ENCODE data around the gene CALCR. TPM values are rescaled to one million over a fixed set of nuclear protein-coding genes. Genes with fewer than 3 reads are reported as not detected.

Gene CALCR
- total and polyA plus RNA-seq, 2 of the 4 experiments (the other 2 are of a cell fraction) = not detected

DNA sequence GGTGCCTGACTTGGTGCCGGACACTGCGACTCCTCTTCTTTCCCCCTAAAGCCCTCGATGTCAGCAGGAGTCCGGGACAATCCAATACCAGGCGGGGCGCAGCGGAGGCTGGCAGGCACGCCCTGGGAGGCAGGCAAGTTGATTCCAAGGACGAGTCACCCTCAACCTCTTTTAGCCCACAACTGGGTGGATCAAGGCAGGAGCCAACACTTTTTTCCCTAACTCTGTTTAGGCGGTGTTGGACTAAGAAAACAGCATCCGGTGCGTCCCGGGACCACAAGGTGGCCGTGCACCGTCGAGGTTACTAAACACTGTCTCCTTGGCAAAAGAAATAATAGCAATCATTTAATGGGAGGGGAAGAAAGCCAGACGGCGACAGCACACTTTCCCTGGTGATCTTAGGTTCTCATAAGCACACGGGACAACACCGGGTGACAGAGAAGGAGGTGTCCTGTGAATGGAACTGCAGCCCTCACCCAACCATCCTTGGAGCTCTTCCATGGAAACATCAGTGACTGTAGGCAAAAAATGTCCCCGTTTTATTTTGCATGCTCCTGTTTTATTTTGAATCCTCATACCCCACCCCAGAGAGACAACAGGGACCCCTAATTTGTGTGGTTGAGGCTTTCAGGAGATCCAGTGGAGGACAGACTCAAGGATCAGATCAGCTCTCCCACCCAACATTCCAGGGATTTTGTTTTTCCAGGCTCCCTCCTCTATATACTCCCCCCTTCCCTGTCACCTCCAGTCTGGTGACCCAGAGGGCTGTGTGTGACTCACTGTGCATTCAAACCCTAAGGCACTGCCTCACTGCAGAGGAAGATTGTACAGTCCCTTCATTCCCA is 1.3 kb upstream of the CALCR start:
- ChIA-PET POLR2A (ENCODE audit: unreplicated experiment) (no interaction called here), CTCF (no interaction called here)
- no peak overlapping the region for H3K23ac ChIP-seq (ENCODE audit: low read depth, low read length)
- no peaks in the 10 kb centered on the region for H3K9me1 ChIP-seq (ENCODE audit: insufficient read depth, low read length)
- H3K18ac ChIP-seq (ENCODE audit: low read depth, low read length) = no peak overlapping the region
- H3K9me3 ChIP-seq (ENCODE audit: control insufficient read depth, insufficient read depth, low read length) = no peaks in the 10 kb centered on the region
- dilution Hi-C loops (cut with HindIII; ENCODE audit: low sequenced_read_pairs, unreplicated experiment) (no loop called here), in situ Hi-C loops (cut with MboI; ENCODE audit: low sequenced_read_pairs) (no loop called here), intact Hi-C loops (cut with micrococcal nuclease) (no loop called here)
- no peak overlapping the region for H4K91ac ChIP-seq (ENCODE audit: insufficient read depth, low read depth, low read length)
- H4K5ac ChIP-seq (ENCODE audit: low read depth, low read length) = no peak overlapping the region
- H2AK5ac ChIP-seq (ENCODE audit: low read depth, low read length) = no peak overlapping the region
- no peak overlapping the region for H3K14ac ChIP-seq (replicated peaks; ENCODE audit: low read depth, low read length)
- H3K79me1 ChIP-seq (ENCODE audit: low read depth in 1 of 2, low read length in 2 of 2) = no peaks in the 10 kb centered on the region
- no peak overlapping the region for H4K8ac ChIP-seq (ENCODE audit: low read depth in 2 of 2, low read length in 2 of 2)
- H3K4me3 ChIP-seq (ENCODE audit: insufficient read depth, low read depth, low read length) = no peak overlapping the region
- H2BK15ac ChIP-seq (ENCODE audit: low read depth, low read length) = no peak overlapping the region
- no peak overlapping the region for H3K27ac ChIP-seq (ENCODE audit: insufficient read depth, low read length)
- TF ChIP-seq BHLHE40 (IDR thresholded peaks at IDR 0.05; ENCODE audit: low read depth, low read length) = no peak
- H3K4me1 ChIP-seq (ENCODE audit: control insufficient read depth, insufficient read depth, low read length) = no peaks in the 10 kb centered on the region
- H3K36me3 ChIP-seq (ENCODE audit: control insufficient read depth, insufficient read depth, low read length) = no peaks in the 10 kb centered on the region
- no peak overlapping the region for H2BK20ac ChIP-seq (ENCODE audit: low read depth, low read length)
- H3K56ac ChIP-seq (ENCODE audit: extremely low read depth, insufficient read depth, low read length) = no peak overlapping the region
- no peak overlapping the region for H2AFZ ChIP-seq (replicated peaks; ENCODE audit: low read length, poor library complexity)
- WGBS, 2 experiments (ENCODE audit: extremely low coverage in 2 of 2, insufficient read length in 1 of 2) = no CpG with 5 or more reads among the region's 21 CpGs
- H4K20me1 ChIP-seq (ENCODE audit: insufficient read depth, low read length) = no peaks in the 10 kb centered on the region
- no peak overlapping the region for H2AK9ac ChIP-seq (replicated peaks; ENCODE audit: low read depth, low read length, poor library complexity)
- H3K9ac ChIP-seq (ENCODE audit: low read depth, low read length) = no peak overlapping the region
- ATAC-seq (ENCODE audit: low read depth) = no peak
- no peak overlapping the region for H3K4ac ChIP-seq (ENCODE audit: low read depth, low read length)
- no TSS peak for BruUV-seq (replicated peaks)
- H2BK5ac ChIP-seq (ENCODE audit: low read depth, low read length, poor library complexity, severe bottlenecking) = no peak overlapping the region
- H3K4me2 ChIP-seq (ENCODE audit: low read depth, low read length) = no peak overlapping the region
- peaks cover 24% of the 10 kb centered on the region for H3K27me3 ChIP-seq (ENCODE audit: control insufficient read depth, insufficient read depth, low read length)
- no peak overlapping the region for H2BK120ac ChIP-seq (ENCODE audit: low read depth, low read length)
- DNase-seq = no peak

All from IMR-90 (cell line).